GM12864 (cell line): ENCODE data around the gene SLC29A3.
A peak's percentile ranks its signal among the peaks of the same experiment; 100 is the strongest.

Source experiments
- DNase-seq: peaks from one replicate; pipeline ENCODE4 v3.0.0-alpha.2; 2011; ENCODE audit warnings: low read depth
- H3K4me3 ChIP-seq: 2 replicates; pipeline ENCODE4 v1.5.1; 2011; ENCODE audit warnings: mild to moderate bottlenecking, low read depth, low read length, control low read depth
- TF ChIP-seq, protein P1 (sequence below): IDR thresholded peaks from 2 replicates; pipeline ENCODE4 v1.5.1; 2011; ENCODE audit warnings: low read depth, mild to moderate bottlenecking, moderate library complexity, low read length, control low read depth, inconsistent platforms; ENCODE audit errors: missing control alignments

SLC29A3 gene

DNA sequence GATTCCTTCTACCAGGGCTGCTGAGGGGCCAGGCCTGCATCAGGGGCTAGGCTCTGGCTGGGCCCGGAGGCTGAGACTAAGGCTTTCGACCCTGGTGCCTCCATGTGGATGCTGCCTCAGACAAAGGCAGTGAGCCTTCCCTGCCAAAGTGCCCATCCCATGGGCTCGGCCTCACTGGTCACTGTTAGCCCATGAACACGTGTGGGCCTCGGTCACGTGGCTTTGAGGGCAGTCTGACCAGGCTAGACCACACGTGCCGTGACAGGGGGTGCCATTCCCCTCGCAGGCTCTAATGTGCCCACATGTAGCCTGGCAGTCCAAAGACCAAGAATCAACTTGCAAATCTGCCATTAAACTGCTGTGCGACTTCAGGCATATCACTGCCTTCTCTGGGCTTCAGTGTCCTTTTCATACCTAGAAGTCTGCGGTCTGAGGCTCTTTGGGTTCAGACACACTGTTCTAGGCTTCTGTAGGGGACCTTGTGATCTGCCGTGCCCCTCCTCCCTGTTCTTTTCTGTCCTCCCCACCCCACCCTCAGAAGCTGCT lies 17.6 kb upstream of the SLC29A3 start:
- H3K4me3 ChIP-seq = no peak overlapping the region
- DNase-seq = no peak
- TF ChIP-seq, protein P1, sequence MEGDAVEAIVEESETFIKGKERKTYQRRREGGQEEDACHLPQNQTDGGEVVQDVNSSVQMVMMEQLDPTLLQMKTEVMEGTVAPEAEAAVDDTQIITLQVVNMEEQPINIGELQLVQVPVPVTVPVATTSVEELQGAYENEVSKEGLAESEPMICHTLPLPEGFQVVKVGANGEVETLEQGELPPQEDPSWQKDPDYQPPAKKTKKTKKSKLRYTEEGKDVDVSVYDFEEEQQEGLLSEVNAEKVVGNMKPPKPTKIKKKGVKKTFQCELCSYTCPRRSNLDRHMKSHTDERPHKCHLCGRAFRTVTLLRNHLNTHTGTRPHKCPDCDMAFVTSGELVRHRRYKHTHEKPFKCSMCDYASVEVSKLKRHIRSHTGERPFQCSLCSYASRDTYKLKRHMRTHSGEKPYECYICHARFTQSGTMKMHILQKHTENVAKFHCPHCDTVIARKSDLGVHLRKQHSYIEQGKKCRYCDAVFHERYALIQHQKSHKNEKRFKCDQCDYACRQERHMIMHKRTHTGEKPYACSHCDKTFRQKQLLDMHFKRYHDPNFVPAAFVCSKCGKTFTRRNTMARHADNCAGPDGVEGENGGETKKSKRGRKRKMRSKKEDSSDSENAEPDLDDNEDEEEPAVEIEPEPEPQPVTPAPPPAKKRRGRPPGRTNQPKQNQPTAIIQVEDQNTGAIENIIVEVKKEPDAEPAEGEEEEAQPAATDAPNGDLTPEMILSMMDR = no peak

DNA sequence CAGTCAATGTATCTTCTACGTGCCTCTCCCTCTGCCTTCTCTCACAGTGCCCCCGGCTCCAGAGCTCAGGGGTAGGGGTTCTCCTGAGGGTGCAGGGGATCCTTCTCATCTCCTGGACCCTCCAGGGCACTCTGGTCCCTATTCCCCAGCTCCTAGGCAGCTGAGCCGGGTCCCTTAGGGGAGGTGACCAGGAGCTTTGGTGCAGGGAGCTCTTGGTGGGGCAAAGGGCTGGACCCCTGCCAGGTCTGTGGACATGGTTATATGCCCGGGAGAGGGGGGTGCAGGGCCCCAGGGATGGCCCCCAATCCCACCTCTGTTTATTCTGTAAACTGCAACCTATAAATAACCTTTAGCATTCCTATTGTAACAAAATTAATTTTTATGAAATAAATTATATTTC lies 16.6 kb upstream of the SLC29A3 start:
- TF ChIP-seq, protein P1 = no peak
- no peak overlapping the region for H3K4me3 ChIP-seq
- DNase-seq = no peak

DNA sequence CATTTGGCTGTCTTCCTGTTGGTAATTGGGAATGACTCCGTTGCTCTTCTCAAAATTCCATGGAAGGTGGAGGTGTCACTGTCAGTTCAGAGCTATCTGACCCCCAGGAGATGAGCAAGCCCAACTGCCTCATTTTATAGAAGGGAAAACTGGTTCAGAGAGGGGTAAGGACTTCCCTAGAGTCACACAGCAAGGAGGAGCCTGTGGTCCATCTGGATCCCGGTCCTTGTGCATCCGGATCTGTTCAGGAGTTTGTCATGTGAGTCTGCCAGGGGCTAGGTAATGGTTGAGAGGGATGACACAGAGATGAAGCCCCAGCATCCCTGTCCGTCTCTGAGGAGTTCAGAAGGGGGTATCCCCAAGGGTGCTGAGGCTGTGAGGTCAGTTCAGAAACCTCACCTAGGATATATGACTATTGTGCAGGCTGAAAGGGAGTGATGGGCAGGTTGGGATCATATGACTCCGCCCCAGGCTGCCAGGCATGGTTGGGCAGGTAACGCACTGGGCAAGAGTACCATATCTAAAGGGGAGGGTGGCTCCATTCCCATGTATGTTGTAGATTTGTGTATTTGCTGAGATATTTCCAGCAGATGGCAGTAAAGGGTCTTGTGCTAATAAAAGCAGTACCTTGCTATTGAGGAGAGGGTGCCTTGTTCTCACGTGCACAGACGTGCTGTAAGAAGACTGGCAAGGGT lies 16.0 kb upstream of the SLC29A3 start:
- TF ChIP-seq, protein P1 = peak; percentile 61
- DNase-seq = no peak
- no peak overlapping the region for H3K4me3 ChIP-seq

DNA sequence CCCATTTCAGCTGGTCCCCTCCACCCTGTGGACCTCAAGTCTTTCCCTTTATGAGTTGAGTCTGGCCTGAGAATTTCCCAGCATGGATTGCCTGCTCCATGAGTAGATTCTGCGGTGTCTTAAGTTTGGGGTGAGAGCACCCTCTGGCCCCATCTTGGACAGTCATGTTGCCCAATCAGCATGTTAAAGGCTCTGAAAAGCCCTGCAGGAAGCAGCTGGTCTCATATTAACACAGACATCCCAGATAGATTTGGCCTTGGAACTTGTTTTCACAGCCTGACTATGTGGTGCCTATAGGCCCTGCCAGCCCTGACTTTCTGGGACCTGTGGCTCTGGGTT lies 15.5 kb upstream of the SLC29A3 start:
- TF ChIP-seq, protein P1 = no peak
- no peak for DNase-seq
- H3K4me3 ChIP-seq = no peak overlapping the region

DNA sequence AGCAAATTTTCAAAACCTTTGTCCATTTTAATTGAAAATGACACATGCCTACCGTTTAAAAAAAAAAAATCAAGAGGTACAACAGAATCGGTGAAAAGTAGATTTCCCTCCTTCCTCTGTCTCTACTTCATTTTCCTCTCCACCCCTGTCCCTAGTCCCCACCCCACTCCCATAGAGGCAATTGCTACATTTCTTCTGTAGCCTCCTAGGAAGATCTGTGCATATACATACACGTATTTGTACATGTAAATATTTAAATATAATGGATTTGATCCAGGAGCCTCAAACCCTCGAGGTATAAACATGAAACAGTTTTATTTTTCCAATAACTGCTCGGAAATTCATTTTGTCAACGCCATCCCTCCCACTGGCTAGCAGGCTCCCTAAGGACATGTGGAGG lies 14.1 kb upstream of the SLC29A3 start:
- no peak for DNase-seq
- TF ChIP-seq, protein P1 = no peak
- H3K4me3 ChIP-seq = no peak overlapping the region

DNA sequence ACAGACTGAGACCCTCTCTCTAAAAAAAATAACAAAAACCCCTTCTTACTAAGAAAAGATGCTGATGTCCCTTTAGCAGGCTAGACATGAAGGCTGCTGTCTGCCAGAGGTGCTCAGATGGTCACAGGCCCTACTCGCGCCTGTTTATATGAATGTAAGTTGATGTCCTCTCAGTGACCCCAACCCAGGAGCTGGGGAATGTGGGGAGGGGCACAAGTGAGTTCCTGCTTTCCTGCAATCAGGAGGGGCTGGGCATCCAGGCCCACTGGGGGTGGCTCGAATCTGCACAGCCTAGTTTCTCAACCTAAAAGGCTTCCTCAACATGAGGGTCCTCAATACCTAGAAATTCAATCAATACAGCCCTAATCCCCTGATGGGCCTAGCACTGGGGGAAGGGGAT lies 12.1 kb upstream of the SLC29A3 start:
- TF ChIP-seq, protein P1 = no peak
- DNase-seq = no peak
- H3K4me3 ChIP-seq = no peak overlapping the region
